C4-2B (cell line): ENCODE data around the gene ZC3H15.
"Not testable (repeated sequence)": the region's sequence is repeated elsewhere in the genome, so short reads cannot be mapped to it uniquely, and the experiment has no call there.

ENCODE experiments used
- ZFX ChIP-seq: fragments of 450-650 bp; IDR thresholded peaks from 2 replicates; pipeline ENCODE4 v1.6.1; 2017
- TF ChIP-seq, protein P1 (sequence below): fragments of 450-650 bp; conservative IDR thresholded peaks from 2 replicates; pipeline ENCODE4 v1.5.1; 2017; ENCODE audit warnings: mild to moderate bottlenecking

DNA sequence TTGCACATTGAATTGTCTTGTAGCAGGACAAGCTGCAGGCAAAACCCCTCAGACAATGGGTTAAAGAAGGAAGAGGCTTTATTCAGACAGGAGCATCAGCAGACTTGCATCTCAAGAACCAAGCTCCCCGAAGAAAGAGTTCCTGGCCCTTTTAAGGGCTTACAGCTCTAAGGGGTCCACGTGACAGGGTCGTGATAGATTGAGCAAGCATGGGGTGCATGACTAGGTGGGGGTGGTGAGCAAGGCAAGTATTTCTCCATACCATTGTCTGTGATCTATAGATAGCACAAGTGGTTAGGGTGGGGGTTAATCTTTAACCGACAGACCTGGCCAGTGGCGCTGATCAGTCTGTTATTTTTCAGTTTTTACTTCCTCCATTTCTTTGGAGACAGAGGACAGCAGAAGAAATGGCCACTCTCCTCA lies 46.4 kb upstream of the ZC3H15 start:
- TF ChIP-seq, protein P1, sequence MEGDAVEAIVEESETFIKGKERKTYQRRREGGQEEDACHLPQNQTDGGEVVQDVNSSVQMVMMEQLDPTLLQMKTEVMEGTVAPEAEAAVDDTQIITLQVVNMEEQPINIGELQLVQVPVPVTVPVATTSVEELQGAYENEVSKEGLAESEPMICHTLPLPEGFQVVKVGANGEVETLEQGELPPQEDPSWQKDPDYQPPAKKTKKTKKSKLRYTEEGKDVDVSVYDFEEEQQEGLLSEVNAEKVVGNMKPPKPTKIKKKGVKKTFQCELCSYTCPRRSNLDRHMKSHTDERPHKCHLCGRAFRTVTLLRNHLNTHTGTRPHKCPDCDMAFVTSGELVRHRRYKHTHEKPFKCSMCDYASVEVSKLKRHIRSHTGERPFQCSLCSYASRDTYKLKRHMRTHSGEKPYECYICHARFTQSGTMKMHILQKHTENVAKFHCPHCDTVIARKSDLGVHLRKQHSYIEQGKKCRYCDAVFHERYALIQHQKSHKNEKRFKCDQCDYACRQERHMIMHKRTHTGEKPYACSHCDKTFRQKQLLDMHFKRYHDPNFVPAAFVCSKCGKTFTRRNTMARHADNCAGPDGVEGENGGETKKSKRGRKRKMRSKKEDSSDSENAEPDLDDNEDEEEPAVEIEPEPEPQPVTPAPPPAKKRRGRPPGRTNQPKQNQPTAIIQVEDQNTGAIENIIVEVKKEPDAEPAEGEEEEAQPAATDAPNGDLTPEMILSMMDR, result not testable (repeated sequence)
- TF ChIP-seq ZFX, result not testable (repeated sequence)
